Small intestine (tissue), 7 donors: ENCODE measurements around the gene AP1M2. TPM values are rescaled to one million over a fixed set of nuclear protein-coding genes. Genes with fewer than 3 reads are reported as not detected.
"Not testable (repeated sequence)": the region's sequence is repeated elsewhere in the genome, so short reads cannot be mapped to it uniquely, and the experiment has no call there.

Experiments used
- DNase-seq, 2 donors: peaks; one replicate each; pipeline versions ENCODE4 v3.0.0 to v3.0.0-alpha.2; 2013
- FAIRE-seq: peaks from 2 replicates; lab custom pipeline; 2012; peaks lifted over from hg19 to GRCh38; lab: Jason Lieb, UNC
- H3K27ac ChIP-seq, 3 donors: one replicate each; pipeline ENCODE4 v1.5.1; 2013; ENCODE audit warnings: low read length in 2 of 3, mild to moderate bottlenecking in 2 of 3, control low read depth in 1 of 3, inconsistent platforms in 1 of 3, low read depth in 1 of 3, moderate library complexity in 1 of 3
- H3K27me3 ChIP-seq, 3 donors: one replicate each; pipeline ENCODE4 v1.6.1; 2013; ENCODE audit warnings: low read length in 3 of 3, inconsistent platforms in 1 of 3; ENCODE audit not compliant: control insufficient read depth in 3 of 3, insufficient read depth in 3 of 3
- H3K36me3 ChIP-seq, 3 donors: one replicate each; pipeline ENCODE4 v1.6.1; 2013; ENCODE audit warnings: low read length in 3 of 3, inconsistent platforms in 1 of 3, low read depth in 1 of 3, mild to moderate bottlenecking in 1 of 3, moderate library complexity in 1 of 3; ENCODE audit not compliant: control insufficient read depth in 3 of 3, insufficient read depth in 2 of 3
- H3K4me1 ChIP-seq, 3 donors: one replicate each; pipeline ENCODE4 v1.6.1; 2013; ENCODE audit warnings: low read length in 2 of 3, inconsistent platforms in 1 of 3, low read depth in 1 of 3, mild to moderate bottlenecking in 1 of 3, moderate library complexity in 1 of 3; ENCODE audit not compliant: control insufficient read depth in 3 of 3, insufficient read depth in 2 of 3
- H3K4me3 ChIP-seq, 3 donors: one replicate each; pipeline ENCODE4 v1.5.1; 2013; ENCODE audit warnings: low read length in 3 of 3, control low read depth in 1 of 3, inconsistent platforms in 1 of 3, low read depth in 1 of 3, mild to moderate bottlenecking in 1 of 3, moderate library complexity in 1 of 3
- H3K9me3 ChIP-seq, 2 donors: one replicate each; pipeline ENCODE4 v1.6.1; 2013; ENCODE audit warnings: low read depth in 1 of 2, low read length in 1 of 2; ENCODE audit not compliant: control insufficient read depth in 2 of 2, insufficient read depth in 1 of 2
- whole genome bisulfite sequencing, 3 donors: extraction: QIAGEN DNeasy Blood & Tissue Kit; methylation state at CpG; one replicate each; pipeline ENCODE4 v1.1.7; 2013; 5-methylcytosine and 5-hydroxymethylcytosine counted together
- polyA plus RNA-seq, 4 donors: library from polyadenylated mRNA; stranded (reverse) in 3 of 4; unstranded in 1 of 4; fragments of 200-250 nt in 3 of 4; fragments of 120-200 nt in 1 of 4; gene quantifications; one replicate each; pipeline versions ENCODE4 v1.2.1 to v1.2.3, GENCODE V29; 2013
- donor health status: healthy with polysubstance abuse.
- donor health status: control.
- donor health status: control.
- donor health status: Bipolar disorder and iron deficiency.
- donor health status: healthy.

The AP1M2 gene
- polyA plus RNA-seq, 4 donors, result 85.5 to 238 (median 99.7) TPM

- Histone ChIP-seq H3K4me1 (no peaks in the 10 kb centered on the region), H3K27ac (no peak overlapping the region), H3K4me3 (no peak overlapping the region), H3K36me3 (no peaks in the 10 kb centered on the region), H3K27me3 (peaks cover 0 to 5% (median 0%) of the 10 kb centered on the region in 3 donors), H3K9me3 (peaks cover 0 to 5% of the 10 kb centered on the region in 2 donors)
- DNase-seq (no peak), FAIRE-seq (no peak)
- WGBS, 3 donors, result 42 to 74% (median 51%) methylated on average over 6 of the region's 6 CpGs
These were observed 51.5 kb downstream of the AP1M2 start for GRCh38 chr19:10535613-10536012.

DNA sequence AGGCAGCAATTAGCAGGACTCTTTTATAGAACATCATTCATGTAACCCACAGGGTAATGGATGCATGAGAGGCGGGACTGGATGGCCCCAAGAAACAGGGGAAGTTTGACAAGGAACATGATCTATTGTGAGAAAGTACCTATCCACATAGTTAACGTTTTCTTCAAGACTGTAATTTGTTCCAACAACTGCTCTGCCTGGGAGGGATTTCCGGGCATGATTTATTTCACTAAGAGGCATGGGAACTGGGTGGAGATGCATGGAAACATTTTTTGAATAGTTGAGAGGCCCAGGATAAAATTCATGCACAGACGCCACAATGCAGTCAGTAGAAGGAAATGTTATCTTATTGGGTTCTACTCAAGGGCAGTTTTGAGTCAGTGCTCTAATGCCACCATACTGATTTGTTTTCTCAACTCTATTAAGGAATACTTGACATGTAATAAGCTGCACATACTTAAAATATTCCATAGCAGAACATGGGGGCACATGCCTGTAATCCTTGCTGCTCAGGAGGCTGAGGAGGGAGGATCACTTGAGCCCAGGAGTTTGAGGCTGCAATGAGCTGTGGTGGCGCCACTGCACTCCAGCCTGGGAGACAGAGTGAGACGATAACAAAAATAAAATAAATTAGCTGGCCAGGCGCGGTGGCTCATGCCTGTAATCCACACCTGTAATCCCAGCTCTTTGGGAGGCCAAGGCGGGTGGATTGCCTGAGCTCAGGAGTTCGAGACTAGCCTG is 53.3 kb downstream of the AP1M2 start:
- H3K4me1 ChIP-seq, result no peaks in the 10 kb centered on the region
- FAIRE-seq (no peak), DNase-seq (no peak)
- no peak overlapping the region for H3K4me3 ChIP-seq
- peaks cover 0 to 5% (median 0%) of the 10 kb centered on the region in 3 donors for H3K27me3 ChIP-seq
- H3K27ac ChIP-seq, result no peak overlapping the region
- 68 to 82% (median 78%) methylated on average over 10 of the region's 10 CpGs for WGBS, 3 donors
- no peaks in the 10 kb centered on the region for H3K36me3 ChIP-seq
- peaks cover 0 to 5% of the 10 kb centered on the region in 2 donors for H3K9me3 ChIP-seq

DNA sequence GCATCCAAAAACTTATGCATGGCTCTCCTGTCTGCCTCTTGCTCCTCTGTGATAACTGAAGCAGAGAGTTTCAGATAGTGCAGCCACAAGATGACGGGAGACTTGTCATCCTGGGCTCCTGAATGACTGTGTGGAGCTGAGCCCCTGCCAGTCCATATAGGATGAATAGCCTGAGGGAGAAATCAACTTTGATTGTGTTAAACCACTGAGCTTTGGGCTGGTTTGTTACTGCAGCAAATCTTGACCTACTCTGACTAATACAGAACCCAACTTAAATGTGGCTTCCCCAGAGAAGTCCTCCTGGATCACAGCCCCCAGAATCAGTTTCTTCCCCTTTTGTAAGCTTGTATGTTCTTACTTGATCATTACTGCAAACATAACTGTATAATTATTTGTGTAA is 54.7 kb downstream of the AP1M2 start:
- Histone ChIP-seq H3K4me3 (no peak overlapping the region), H3K36me3 (no peaks in the 10 kb centered on the region), H3K27ac (no peak overlapping the region), H3K9me3 (peaks cover 0 to 5% of the 10 kb centered on the region in 2 donors), H3K27me3 (peaks cover 0 to under 1% (median 0%) of the 10 kb centered on the region in 3 donors), H3K4me1 (no peaks in the 10 kb centered on the region)
- 83 to 94% (median 85%) methylated on average over 1 of the region's 1 CpG for WGBS, 3 donors
- FAIRE-seq, result no peak
- DNase-seq, result no peak

GRCh38 chr19:10526887-10527286 is 60.2 kb downstream of the AP1M2 start:
- WGBS, 3 donors, result 88 to 92% (median 89%) methylated on average over 8 of the region's 8 CpGs
- H3K4me3 ChIP-seq, H3K4me1 ChIP-seq, H3K27me3 ChIP-seq, H3K27ac ChIP-seq, DNase-seq, H3K36me3 ChIP-seq, H3K9me3 ChIP-seq, FAIRE-seq: not testable (repeated sequence)

- Histone ChIP-seq H3K4me1 (no peaks in the 10 kb centered on the region), H3K4me3 (no peak overlapping the region), H3K9me3 (no peaks in the 10 kb centered on the region), H3K36me3 (no peaks in the 10 kb centered on the region), H3K27me3 (peaks cover 0 to 15% (median 4%) of the 10 kb centered on the region in 3 donors), H3K27ac (no peak overlapping the region)
- no peak for FAIRE-seq
- WGBS, 3 donors, result 74 to 90% (median 87%) methylated on average over 7 of the region's 7 CpGs
- no peak for DNase-seq
These were observed 61.5 kb downstream of the AP1M2 start for GRCh38 chr19:10525636-10526035.

- FAIRE-seq (no peak), DNase-seq (no peak)
- H3K4me1 ChIP-seq, result no peaks in the 10 kb centered on the region
- H3K4me3 ChIP-seq, result no peak overlapping the region
- WGBS, 3 donors, result 72 to 80% (median 73%) methylated on average over 3 of the region's 3 CpGs
- no peaks in the 10 kb centered on the region for H3K9me3 ChIP-seq
- H3K27me3 ChIP-seq, result peaks cover 0 to 37% (median 11%) of the 10 kb centered on the region in 3 donors
- no peak overlapping the region for H3K27ac ChIP-seq
- H3K36me3 ChIP-seq, result no peaks in the 10 kb centered on the region
These were observed 63.9 kb downstream of the AP1M2 start for GRCh38 chr19:10523135-10523636.

Other genes with a start within 250 kb of the AP1M2 start
- gene ICAM3, start 247.7 kb downstream of the AP1M2 start, polyA plus RNA-seq, result 10 to 100 TPM in 3 of 4 donors, 1 to 10 TPM in 1; 8.3 to 23.8 (median 16.0) TPM
- 100 to 1,000 TPM in 3 of 4 donors, 10 to 100 TPM in 1; 81.8 to 162 (median 124) TPM for gene TYK2, start 206.7 kb downstream of the AP1M2 start, polyA plus RNA-seq
- 100 to 1,000 TPM; 128 to 202 (median 147) TPM for gene CDC37, start 183.8 kb downstream of the AP1M2 start, polyA plus RNA-seq
- 1 to 10 TPM in 3 of 4 donors, under 1 TPM in 1; 0.67 to 3.5 (median 2.0) TPM for gene PDE4A, start 166.8 kb downstream of the AP1M2 start, polyA plus RNA-seq
- gene KEAP1, start 84.0 kb downstream of the AP1M2 start, polyA plus RNA-seq, result 10 to 100 TPM; 35.1 to 73.8 (median 56.4) TPM
- under 1 TPM in 2 of 4 donors, not detected in 2; 0.09 to 0.89 TPM for gene S1PR5, start 69.9 kb downstream of the AP1M2 start, polyA plus RNA-seq
- 100 to 1,000 TPM in 2 of 4 donors, 10 to 100 TPM in 2; 24.0 to 181 (median 105) TPM for gene ATG4D, start 43.4 kb downstream of the AP1M2 start, polyA plus RNA-seq
- gene KRI1, start 21.3 kb downstream of the AP1M2 start, polyA plus RNA-seq, result 10 to 100 TPM; 14.8 to 21.2 (median 18.1) TPM
- gene CDKN2D, start 18.3 kb downstream of the AP1M2 start, polyA plus RNA-seq, result 10 to 100 TPM in 3 of 4 donors, 1 to 10 TPM in 1; 4.4 to 19.0 (median 14.2) TPM
- gene SLC44A2, start 38.2 kb upstream of the AP1M2 start, polyA plus RNA-seq, result 10 to 100 TPM in 3 of 4 donors, 1 to 10 TPM in 1; 5.7 to 41.6 (median 19.0) TPM
- gene ILF3, start 67.0 kb upstream of the AP1M2 start, polyA plus RNA-seq, result 100 to 1,000 TPM in 2 of 4 donors, 10 to 100 TPM in 2; 37.3 to 170 (median 87.6) TPM
- 100 to 1,000 TPM in 1 of 4 donors, 10 to 100 TPM in 3; 45.9 to 107 (median 64.0) TPM for gene QTRT1, start 114.1 kb upstream of the AP1M2 start, polyA plus RNA-seq
- 100 to 1,000 TPM; 145 to 248 (median 166) TPM for gene DNM2, start 130.8 kb upstream of the AP1M2 start, polyA plus RNA-seq
- gene TMED1, start 248.9 kb upstream of the AP1M2 start, polyA plus RNA-seq, result 10 to 100 TPM; 21.0 to 31.7 (median 25.6) TPM